CD8-positive, alpha-beta memory T cell (primary cell): Measurements from ENCODE around the gene BID. TPM values are rescaled to one million over a fixed set of nuclear protein-coding genes. Genes with fewer than 3 reads are reported as not detected.
A peak's percentile ranks its signal among the peaks of the same experiment; 100 is the strongest.

Experiments
- CTCF ChIA-PET: fragments of 350-600 bp; sonication (Branson Sonifier 250); formaldehyde crosslinking; loops from one replicate; lab custom pipeline; 2021; ENCODE audit warnings: antibody characterized with exemption; lab: Charles Lee
- POLR2A ChIA-PET: fragments of 350-600 bp; sonication (Branson Sonifier 250); formaldehyde crosslinking; loops from one replicate; lab custom pipeline; 2021; ENCODE audit warnings: antibody characterized with exemption; lab: Charles Lee
- DNase-seq, 5 donors: peaks; one replicate each; pipeline versions ENCODE4 v3.0.0 to v3.0.0-alpha.2; 2020 to 2022; ENCODE audit warnings: mixed read lengths in 1 of 5
- H3K27ac ChIP-seq: one replicate; pipeline ENCODE4 v1.7.0; 2013; ENCODE audit warnings: low read depth, mild to moderate bottlenecking, low read length, moderate library complexity
- H3K27me3 ChIP-seq: 2 replicates; pipeline ENCODE4 v1.7.0; 2013; ENCODE audit warnings: low read length, mild to moderate bottlenecking; ENCODE audit not compliant: insufficient read depth, poor library complexity, severe bottlenecking
- H3K36me3 ChIP-seq: 2 replicates; pipeline ENCODE4 v1.7.0; 2013; ENCODE audit warnings: mild to moderate bottlenecking, low read length, moderate library complexity; ENCODE audit not compliant: insufficient read depth
- H3K4me1 ChIP-seq: 2 replicates; pipeline ENCODE4 v1.7.0; 2013; ENCODE audit warnings: mild to moderate bottlenecking, low read length, moderate library complexity; ENCODE audit not compliant: insufficient read depth
- H3K4me3 ChIP-seq: 2 replicates; pipeline ENCODE4 v1.7.0; 2013; ENCODE audit warnings: mild to moderate bottlenecking, low read length
- H3K9me3 ChIP-seq: 2 replicates; pipeline ENCODE4 v1.7.0; 2013; ENCODE audit warnings: mild to moderate bottlenecking, low read length
- H3K27ac Mint-ChIP-seq, 8 donors: one replicate each; pipeline ENCODE4 v1.8.0; 2020 to 2021; ENCODE audit warnings: mixed read lengths in 8 of 8, mild to moderate bottlenecking in 6 of 8, inconsistent platforms in 3 of 8, moderate library complexity in 3 of 8
- H3K27me3 Mint-ChIP-seq, 2 donors: one replicate each; pipeline ENCODE4 v1.8.0; 2020 to 2021; ENCODE audit warnings: mixed read lengths in 2 of 2, mild to moderate bottlenecking in 1 of 2, moderate library complexity in 1 of 2
- H3K36me3 Mint-ChIP-seq, 3 donors: one replicate each; pipeline ENCODE4 v1.8.0; 2020 to 2021; ENCODE audit warnings: mixed read lengths in 3 of 3, inconsistent platforms in 1 of 3, mild to moderate bottlenecking in 1 of 3
- H3K4me1 Mint-ChIP-seq, 3 donors: one replicate each; pipeline ENCODE4 v1.8.0; 2020 to 2021; ENCODE audit warnings: mixed read lengths in 3 of 3, inconsistent platforms in 1 of 3, mild to moderate bottlenecking in 1 of 3
- H3K4me3 Mint-ChIP-seq, 7 donors: one replicate each; pipeline ENCODE4 v1.8.0; 2020 to 2021; ENCODE audit warnings: mixed read lengths in 7 of 7, mild to moderate bottlenecking in 6 of 7, moderate library complexity in 4 of 7, inconsistent platforms in 2 of 7
- H3K9me3 Mint-ChIP-seq, 5 donors: one replicate each; pipeline ENCODE4 v1.8.0; 2020 to 2022; ENCODE audit warnings: mixed read lengths in 5 of 5, mild to moderate bottlenecking in 3 of 5, moderate library complexity in 2 of 5, inconsistent platforms in 1 of 5
- polyA plus RNA-seq: library from polyadenylated mRNA; unstranded; fragments of 300-500 nt; fragmentation: Illumina TruSeq; gene quantifications from one replicate; pipeline ENCODE4 v1.2.3, GENCODE V29; 2021
- total RNA-seq, 2 experiments: library from RNA; stranded (reverse); gene quantifications; one replicate each; pipeline ENCODE4 v1.2.3, GENCODE V29; 2021

BID gene
- total and polyA plus RNA-seq, 3 experiments from 2014 or later, result 11.5 to 72.5 (median 14.1) TPM

GRCh38 chr22:17784776-17785175, 10.5 kb upstream of the BID start:
- peaks cover 28% of the 10 kb centered on the region for H3K4me1 ChIP-seq
- H3K4me3 Mint-ChIP-seq, result no peak overlapping the region
- no peaks in the 10 kb centered on the region for H3K9me3 ChIP-seq
- ChIA-PET CTCF (interaction anchor here (0.7 to 5.8 kb wide), 14 partner anchors 11 to 217 kb away, joined by 3 to 110 read pairs (median 5); partner anchors contain the start of gene BID), POLR2A (interaction anchor here (1.0 kb wide), 1 partner anchor 42 kb away, joined by 4 read pairs; no protein-coding TSS in a partner anchor)
- H3K27ac ChIP-seq, result no peak overlapping the region
- no peaks in the 10 kb centered on the region for H3K27me3 ChIP-seq
- H3K4me3 ChIP-seq, result no peak overlapping the region
- no peak for DNase-seq
- H3K27ac Mint-ChIP-seq, result peak overlapping the region in 4 of 8 donors; percentile 20 to 75 (median 62)
- no peaks in the 10 kb centered on the region for H3K27me3 Mint-ChIP-seq
- H3K9me3 Mint-ChIP-seq, result no peaks in the 10 kb centered on the region
- peaks cover 19 to 32% (median 21%) of the 10 kb centered on the region in 3 donors for H3K4me1 Mint-ChIP-seq
- no peaks in the 10 kb centered on the region for H3K36me3 ChIP-seq
- peaks cover 0 to 14% (median 0%) of the 10 kb centered on the region in 3 donors for H3K36me3 Mint-ChIP-seq

- no peak for DNase-seq
- Histone ChIP-seq H3K4me1 (peaks cover 37% of the 10 kb centered on the region), H3K9me3 (no peaks in the 10 kb centered on the region), H3K27me3 (no peaks in the 10 kb centered on the region), H3K27ac (no peak overlapping the region), H3K36me3 (no peaks in the 10 kb centered on the region), H3K4me3 (no peak overlapping the region)
- Mint-ChIP-seq H3K36me3 (peaks cover 0 to 7% (median 1%) of the 10 kb centered on the region in 3 donors), H3K27me3 (peaks cover 0 to 1% of the 10 kb centered on the region in 2 donors), H3K4me3 (no peak overlapping the region), H3K27ac (peak overlapping the region in 5 of 8 donors; percentile 12 to 79 (median 54)), H3K9me3 (no peaks in the 10 kb centered on the region), H3K4me1 (peaks cover 28 to 40% (median 29%) of the 10 kb centered on the region in 3 donors)
- ChIA-PET CTCF (interaction anchor here (0.7 to 5.8 kb wide), 5 partner anchors 10 to 43 kb away, joined by 4 to 110 read pairs (median 6); partner anchors contain the start of gene BID), POLR2A (no interaction called here)
Measured at GRCh38 chr22:17783773-17784480, 9.7 kb upstream of the BID start.

GRCh38 chr22:17783312-17783711, 9.0 kb upstream of the BID start:
- H3K4me3 ChIP-seq, result no peak overlapping the region
- no peaks in the 10 kb centered on the region for H3K9me3 ChIP-seq
- H3K4me1 Mint-ChIP-seq, result peaks cover 33 to 47% (median 34%) of the 10 kb centered on the region in 3 donors
- peaks cover 0 to 1% of the 10 kb centered on the region in 2 donors for H3K27me3 Mint-ChIP-seq
- DNase-seq, result no peak
- H3K27ac Mint-ChIP-seq, result peak overlapping the region in 4 of 8 donors; percentile 27 to 74 (median 60)
- ChIA-PET POLR2A (no interaction called here), CTCF (interaction anchor here (1.4 to 5.8 kb wide), 3 partner anchors 10 to 42 kb away, joined by 3 to 110 read pairs (median 4); no protein-coding TSS in a partner anchor)
- no peaks in the 10 kb centered on the region for H3K36me3 ChIP-seq
- peaks cover 0 to 5% (median 1%) of the 10 kb centered on the region in 3 donors for H3K36me3 Mint-ChIP-seq
- H3K9me3 Mint-ChIP-seq, result no peaks in the 10 kb centered on the region
- H3K27ac ChIP-seq, result no peak overlapping the region
- no peaks in the 10 kb centered on the region for H3K27me3 ChIP-seq
- peaks cover 43% of the 10 kb centered on the region for H3K4me1 ChIP-seq
- H3K4me3 Mint-ChIP-seq, result peak overlapping the region in 1 of 7 donors; percentile 16

- H3K4me1 Mint-ChIP-seq, result peaks cover 38 to 54% (median 39%) of the 10 kb centered on the region in 3 donors
- CTCF ChIA-PET, result interaction anchor here (1.4 to 5.8 kb wide), 3 partner anchors 9 to 41 kb away, joined by 3 to 110 read pairs (median 4); no protein-coding TSS in a partner anchor
- H3K4me1 ChIP-seq, result peaks cover 50% of the 10 kb centered on the region
Measured at GRCh38 chr22:17782621-17783020, 8.4 kb upstream of the BID start.

GRCh38 chr22:17782158-17782557, 7.9 kb upstream of the BID start:
- peaks cover 39 to 58% (median 43%) of the 10 kb centered on the region in 3 donors for H3K4me1 Mint-ChIP-seq
- peaks cover 51% of the 10 kb centered on the region for H3K4me1 ChIP-seq
- no peaks in the 10 kb centered on the region for H3K27me3 ChIP-seq
- DNase-seq, result no peak
- no peaks in the 10 kb centered on the region for H3K36me3 ChIP-seq
- H3K27ac Mint-ChIP-seq, result peak overlapping the region in 5 of 8 donors; percentile 42 to 83 (median 63)
- H3K9me3 Mint-ChIP-seq, result no peaks in the 10 kb centered on the region
- H3K9me3 ChIP-seq, result no peaks in the 10 kb centered on the region
- ChIA-PET POLR2A (no interaction called here), CTCF (interaction anchor here (1.1 to 5.8 kb wide), 4 partner anchors 9 to 38 kb away, joined by 3 to 54 read pairs (median 4); no protein-coding TSS in a partner anchor)
- no peak overlapping the region for H3K4me3 Mint-ChIP-seq
- no peak overlapping the region for H3K4me3 ChIP-seq
- H3K36me3 Mint-ChIP-seq, result peaks cover 0 to 9% (median 1%) of the 10 kb centered on the region in 3 donors
- H3K27ac ChIP-seq, result no peak overlapping the region
- H3K27me3 Mint-ChIP-seq, result peaks cover 0 to 1% of the 10 kb centered on the region in 2 donors

More at GRCh38 chr22:17782621-17783020, 8.4 kb upstream of the BID start:
- no peak overlapping the region for H3K4me3 Mint-ChIP-seq
- H3K9me3 ChIP-seq, result no peaks in the 10 kb centered on the region
- H3K27ac ChIP-seq, result no peak overlapping the region
- no peaks in the 10 kb centered on the region for H3K9me3 Mint-ChIP-seq
- H3K4me3 ChIP-seq, result no peak overlapping the region
- DNase-seq, result no peak
- POLR2A ChIA-PET, result no interaction called here
- H3K36me3 Mint-ChIP-seq, result peaks cover 0 to 7% (median 1%) of the 10 kb centered on the region in 3 donors
- H3K27ac Mint-ChIP-seq, result peak overlapping the region in 6 of 8 donors; percentile 42 to 83 (median 58)
- H3K27me3 ChIP-seq, result no peaks in the 10 kb centered on the region
- peaks cover 0 to 1% of the 10 kb centered on the region in 2 donors for H3K27me3 Mint-ChIP-seq
- H3K36me3 ChIP-seq, result no peaks in the 10 kb centered on the region

- H3K9me3 Mint-ChIP-seq, result no peaks in the 10 kb centered on the region
- Histone ChIP-seq H3K36me3 (no peaks in the 10 kb centered on the region), H3K27me3 (no peaks in the 10 kb centered on the region), H3K4me3 (no peak overlapping the region), H3K9me3 (no peaks in the 10 kb centered on the region), H3K4me1 (peaks cover 56% of the 10 kb centered on the region), H3K27ac (no peak overlapping the region)
- ChIA-PET CTCF (interaction anchor here (1.1 to 5.8 kb wide), 4 partner anchors 14 to 38 kb away, joined by 4 to 54 read pairs (median 4); no protein-coding TSS in a partner anchor), POLR2A (no interaction called here)
- peaks cover 0 to 1% of the 10 kb centered on the region in 2 donors for H3K27me3 Mint-ChIP-seq
- H3K36me3 Mint-ChIP-seq, result peaks cover 0 to 11% (median 1%) of the 10 kb centered on the region in 3 donors
- peak overlapping the region in 7 of 8 donors; percentile 74 to 95 (median 86) for H3K27ac Mint-ChIP-seq
- peak; percentile 30 to 74 (median 47) for DNase-seq
- peaks cover 45 to 63% (median 48%) of the 10 kb centered on the region in 3 donors for H3K4me1 Mint-ChIP-seq
- peak overlapping the region; percentile 35 to 70 (median 53) for H3K4me3 Mint-ChIP-seq
Measured at GRCh38 chr22:17781319-17782031, 7.2 kb upstream of the BID start.

GRCh38 chr22:17780741-17781318, 6.6 kb upstream of the BID start:
- Histone ChIP-seq H3K4me3 (no peak overlapping the region), H3K36me3 (no peaks in the 10 kb centered on the region), H3K9me3 (no peaks in the 10 kb centered on the region), H3K27me3 (no peaks in the 10 kb centered on the region), H3K4me1 (peaks cover 62% of the 10 kb centered on the region), H3K27ac (no peak overlapping the region)
- H3K4me3 Mint-ChIP-seq, result peak overlapping the region in 5 of 7 donors; percentile 35 to 95 (median 70)
- no peak for DNase-seq
- H3K27ac Mint-ChIP-seq, result peak overlapping the region; percentile 66 to 99 (median 87)
- CTCF ChIA-PET, result interaction anchor here (1.1 to 5.8 kb wide), 3 partner anchors 13 to 37 kb away, joined by 4 to 54 read pairs (median 5); no protein-coding TSS in a partner anchor
- POLR2A ChIA-PET, result interaction anchor here (0.5 kb wide), 1 partner anchor 1679 kb away, joined by 4 read pairs; no protein-coding TSS in a partner anchor
- H3K9me3 Mint-ChIP-seq, result no peaks in the 10 kb centered on the region
- H3K27me3 Mint-ChIP-seq, result peaks cover 0 to 1% of the 10 kb centered on the region in 2 donors
- H3K4me1 Mint-ChIP-seq, result peaks cover 51 to 69% (median 54%) of the 10 kb centered on the region in 3 donors
- H3K36me3 Mint-ChIP-seq, result peaks cover 0 to 11% (median 1%) of the 10 kb centered on the region in 3 donors
